ENCODE data around the gene SCOC.

- TF ChIP-seq EZH2 (IDR thresholded peaks at IDR 0.05; ENCODE audit: borderline replicate concordance, insufficient read depth, low read length, poor library complexity, severe bottlenecking) (no peak), SMC3 (conservative IDR thresholded peaks at IDR 0.05; ENCODE audit: poor library complexity) (peak; percentile 84), CTCF (IDR thresholded peaks at IDR 0.05; ENCODE audit: poor library complexity, severe bottlenecking) (peak; percentile 92), REST (IDR thresholded peaks at IDR 0.05; ENCODE audit: borderline replicate concordance) (no peak), EP300 (conservative IDR thresholded peaks at IDR 0.05; ENCODE audit: poor library complexity, severe bottlenecking) (peak; percentile 69)
Measured at GRCh38 chr4:140359562-140360427, 13.7 kb upstream of the SCOC start.
